GM23248 (cell line): ENCODE measurements around the gene SEC14L1.

ENCODE experiments used
- EZH2 ChIP-seq: fragments of 200-600 bp; sonication (generic); IDR thresholded peaks from 2 replicates; pipeline ENCODE4 v1.6.1; 2018; ENCODE audit warnings: antibody characterized with exemption, mild to moderate bottlenecking; ENCODE audit not compliant: insufficient read depth, poor library complexity, severe bottlenecking
- EZH2phosphoT487 ChIP-seq: fragments of 200-600 bp; sonication (generic); IDR thresholded peaks from 2 replicates; pipeline ENCODE4 v1.6.1; 2018; ENCODE audit warnings: antibody characterized with exemption, moderate library complexity, mild to moderate bottlenecking, low read depth; ENCODE audit not compliant: insufficient read depth

DNA sequence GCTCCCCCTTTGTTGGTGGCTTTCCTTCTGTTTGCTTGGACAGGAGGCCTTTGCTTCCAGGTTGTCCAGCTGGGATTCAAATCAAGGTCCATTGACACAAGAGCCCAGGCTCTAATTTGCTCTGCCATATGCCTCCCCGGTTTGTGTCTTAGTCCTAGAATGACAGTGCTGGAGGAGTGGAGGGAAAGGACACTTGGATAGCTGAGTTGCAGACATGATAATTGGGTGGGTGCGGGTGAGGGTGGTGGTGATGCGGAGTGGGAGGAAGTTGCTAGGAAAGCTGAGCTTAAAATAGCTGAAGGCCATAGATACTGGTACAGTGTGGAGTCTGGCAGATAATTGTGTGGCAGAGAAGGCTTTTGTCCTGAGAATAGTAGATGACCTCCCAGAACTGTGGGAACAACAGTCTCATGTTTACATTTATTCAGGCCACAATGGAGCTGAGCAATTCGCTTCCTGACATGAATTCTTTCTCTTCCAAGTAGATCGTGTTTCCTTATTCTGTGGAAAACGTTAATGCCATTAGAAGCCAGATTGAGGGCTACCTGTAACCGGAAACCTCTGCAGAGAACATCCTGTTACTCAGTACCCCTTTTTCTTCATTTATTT lies 23.8 kb downstream of the SEC14L1 start:
- no peak for TF ChIP-seq EZH2
- TF ChIP-seq EZH2phosphoT487 = no peak
